GM10847 (cell line): ENCODE measurements around the gene PDCD6IP.

ENCODE experiments used
- POLR2A ChIP-seq: IDR thresholded peaks from 2 replicates; pipeline ENCODE4 v1.6.1; 2011; ENCODE audit not compliant: insufficient read length; ENCODE audit errors: extremely low read depth

PDCD6IP gene

GRCh38 chr3:33826688-33827087, 28.3 kb downstream of the PDCD6IP start:
- TF ChIP-seq POLR2A = no peak

- no peak for TF ChIP-seq POLR2A
Observed at GRCh38 chr3:33829720-33830119, 31.3 kb downstream of the PDCD6IP start.

GRCh38 chr3:33831053-33831452, 32.6 kb downstream of the PDCD6IP start:
- TF ChIP-seq POLR2A = no peak

DNA sequence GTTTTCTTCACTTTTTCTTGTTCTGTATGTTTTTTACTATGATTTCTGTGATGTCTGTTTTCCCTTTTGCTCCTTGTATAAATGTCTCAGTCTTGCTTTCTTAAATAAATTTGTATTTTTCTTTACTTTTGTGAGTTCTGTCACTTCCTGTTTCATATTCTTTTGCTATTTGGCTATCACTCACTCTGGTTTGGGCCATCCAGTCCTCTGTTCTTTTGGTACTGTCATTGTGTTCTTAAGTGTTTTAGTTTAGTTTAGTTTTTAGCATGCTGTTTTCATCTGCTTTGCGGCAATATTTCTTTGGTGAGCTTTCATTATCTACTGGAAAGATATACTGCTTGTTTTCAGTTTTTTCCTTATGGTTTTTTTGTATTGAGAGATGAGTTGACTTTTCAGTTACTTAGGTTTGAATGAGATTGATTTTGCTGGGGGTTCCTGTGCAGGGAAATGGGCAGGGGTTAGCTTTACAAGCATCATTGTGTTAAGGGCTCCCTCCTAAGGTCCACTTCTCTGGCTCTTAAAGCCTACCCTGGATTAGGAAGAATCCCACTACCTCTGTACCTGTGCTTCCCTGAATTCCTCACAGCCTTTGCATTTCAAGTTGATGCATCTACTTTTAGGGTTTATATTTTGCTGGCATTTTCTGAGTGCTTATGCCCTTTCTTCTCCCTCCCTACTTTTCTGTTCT, 35.1 kb downstream of the PDCD6IP start:
- no peak for TF ChIP-seq POLR2A

- no peak for TF ChIP-seq POLR2A
Observed at GRCh38 chr3:33834096-33834453, 35.6 kb downstream of the PDCD6IP start.

DNA sequence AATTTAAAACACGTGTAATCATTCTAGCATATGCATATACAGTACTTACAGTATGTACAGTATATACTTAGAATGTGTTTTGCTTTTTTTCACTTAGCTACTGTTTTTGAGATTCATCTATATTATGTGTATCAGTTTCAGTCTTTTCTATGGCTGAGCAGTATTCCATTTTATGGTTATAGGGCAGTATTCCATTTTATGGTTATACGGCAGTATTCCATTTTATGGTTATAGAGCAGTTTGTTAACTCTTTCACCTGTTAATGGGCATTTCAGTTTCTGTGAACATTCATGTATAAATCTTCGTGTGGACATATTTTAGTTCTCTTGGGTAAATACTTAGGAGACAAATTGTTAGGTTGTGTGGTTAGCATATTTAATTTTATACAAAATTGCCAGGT, 40.9 kb downstream of the PDCD6IP start:
- TF ChIP-seq POLR2A = no peak

- no peak for TF ChIP-seq POLR2A
Observed at GRCh38 chr3:33840179-33840578, 41.7 kb downstream of the PDCD6IP start.

GRCh38 chr3:33848624-33849347, 50.4 kb downstream of the PDCD6IP start:
- no peak for TF ChIP-seq POLR2A

- no peak for TF ChIP-seq POLR2A
Observed at GRCh38 chr3:33855884-33856546, 57.6 kb downstream of the PDCD6IP start.

DNA sequence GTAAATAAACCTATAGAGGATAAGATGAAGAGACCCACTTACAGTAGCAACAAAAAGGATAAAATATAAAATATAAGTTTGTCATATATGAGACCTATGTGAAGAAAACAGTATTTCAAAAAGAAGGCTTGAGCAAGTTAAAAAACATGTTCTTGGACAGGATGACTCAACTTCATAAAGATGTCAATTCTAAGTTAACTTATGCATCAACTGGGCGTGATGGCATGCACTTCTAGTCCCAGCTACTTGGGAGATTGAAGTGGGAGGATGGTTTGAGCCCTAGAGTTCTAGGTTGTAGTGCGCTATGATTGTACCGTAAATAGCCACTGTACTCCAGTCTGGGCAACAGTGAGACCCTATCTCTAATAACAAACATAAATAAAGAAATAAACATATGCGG, 59.7 kb downstream of the PDCD6IP start:
- no peak for TF ChIP-seq POLR2A

DNA sequence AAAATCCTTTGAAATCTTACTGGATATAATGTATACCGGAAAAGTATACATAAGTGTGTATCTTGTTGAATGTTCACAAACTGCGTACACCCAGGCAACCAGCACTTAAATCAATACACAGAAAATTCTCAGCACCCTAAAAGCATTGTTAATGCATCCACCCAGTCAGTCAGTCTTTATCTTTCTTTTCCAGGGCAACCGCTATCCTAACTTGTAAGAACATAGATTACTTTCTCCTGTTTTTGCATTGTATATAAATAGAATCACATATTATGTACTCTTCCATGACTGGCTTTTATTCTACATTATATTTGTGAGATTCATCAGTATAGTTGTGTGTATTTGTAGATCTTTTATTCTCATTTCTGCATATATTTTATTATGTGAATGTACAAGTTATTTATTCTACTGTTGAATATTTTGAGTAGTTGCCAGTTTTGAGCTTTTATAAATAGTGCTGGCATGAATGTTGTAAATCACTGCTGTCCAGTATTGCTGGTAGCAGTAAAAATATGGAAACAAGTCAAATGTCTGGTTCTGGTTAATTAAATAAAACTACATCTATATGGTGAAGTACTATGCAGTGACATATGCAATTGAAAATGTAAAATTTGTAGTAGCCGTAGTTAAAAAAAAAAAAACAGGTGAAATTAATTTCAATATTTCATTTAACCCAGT, 62.1 kb downstream of the PDCD6IP start:
- no peak for TF ChIP-seq POLR2A

- TF ChIP-seq POLR2A = no peak
Observed at GRCh38 chr3:33865133-33865532, 66.7 kb downstream of the PDCD6IP start.

GRCh38 chr3:33868309-33868708, 69.9 kb downstream of the PDCD6IP start:
- no peak for TF ChIP-seq POLR2A

DNA sequence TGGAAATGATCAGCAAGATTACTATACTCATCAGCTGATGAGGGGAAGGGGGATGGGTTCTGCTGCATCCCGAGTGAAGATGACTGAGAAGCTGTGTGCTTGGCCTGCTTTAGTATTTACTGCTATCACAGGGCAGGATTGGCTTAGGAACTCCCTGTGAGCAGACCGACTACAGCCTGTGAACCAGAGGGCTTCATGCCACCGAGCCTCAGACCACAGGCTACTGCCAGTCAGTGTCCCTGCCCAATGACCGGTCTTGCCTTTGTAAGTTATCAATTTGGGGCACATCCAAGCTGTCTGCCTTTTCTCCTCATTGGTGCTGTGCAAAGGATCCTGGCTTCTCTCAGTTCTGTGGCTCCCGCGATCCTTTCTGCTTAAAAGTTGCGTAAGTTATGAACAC, 71.5 kb downstream of the PDCD6IP start:
- TF ChIP-seq POLR2A = no peak

GRCh38 chr3:33874815-33875214, 76.4 kb downstream of the PDCD6IP start:
- TF ChIP-seq POLR2A = no peak

GRCh38 chr3:33875680-33876079, 77.2 kb downstream of the PDCD6IP start:
- no peak for TF ChIP-seq POLR2A
